ENCODE measurements around the gene LIG4. TPM values are rescaled to one million over a fixed set of nuclear protein-coding genes. Genes with fewer than 3 reads are reported as not detected.

The LIG4 gene
- total RNA-seq, 4 donors from 2014 or later, result 2.0 to 11.0 (median 7.2) TPM

DNA sequence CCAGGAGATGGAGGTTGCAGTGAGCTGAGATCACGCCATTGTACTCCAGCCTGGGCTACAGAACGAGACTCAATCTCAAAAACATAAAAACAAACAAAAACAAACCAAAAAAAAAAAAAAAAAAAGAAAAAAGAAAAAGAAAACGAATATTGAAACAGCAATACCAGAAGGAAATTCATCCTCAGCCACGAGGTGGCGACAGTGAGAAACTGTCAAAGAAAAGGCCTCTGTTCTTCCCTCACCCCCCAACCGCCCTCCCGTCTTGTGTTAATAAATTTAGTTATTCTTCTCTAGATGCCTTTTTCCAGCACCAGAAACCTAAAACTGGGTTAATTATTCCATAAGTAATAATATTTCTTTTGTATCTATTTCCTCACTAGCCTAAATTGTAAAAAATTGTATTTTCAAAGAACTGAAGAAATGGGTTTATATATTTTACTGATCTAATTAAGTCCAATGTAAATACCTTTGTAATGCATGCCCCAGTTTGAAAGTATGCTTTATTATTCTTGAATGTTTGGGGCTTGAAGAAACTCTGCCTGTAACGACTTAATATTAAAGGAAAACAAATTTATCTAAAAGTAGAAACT is 38.6 kb downstream of the LIG4 start:
- DNase-seq, result no peak
- Histone ChIP-seq H3K36me3 (no peaks in the 10 kb centered on the region), H3K27ac (no peak overlapping the region), H3K9me3 (no peaks in the 10 kb centered on the region), H3K4me3 (no peak overlapping the region), H3K4me1 (no peaks in the 10 kb centered on the region), H3K27me3 (no peaks in the 10 kb centered on the region)
- intact Hi-C loops (cut with DNase I; ENCODE audit: low total_unique reads), result no loop called here
- TF ChIP-seq, protein P1, sequence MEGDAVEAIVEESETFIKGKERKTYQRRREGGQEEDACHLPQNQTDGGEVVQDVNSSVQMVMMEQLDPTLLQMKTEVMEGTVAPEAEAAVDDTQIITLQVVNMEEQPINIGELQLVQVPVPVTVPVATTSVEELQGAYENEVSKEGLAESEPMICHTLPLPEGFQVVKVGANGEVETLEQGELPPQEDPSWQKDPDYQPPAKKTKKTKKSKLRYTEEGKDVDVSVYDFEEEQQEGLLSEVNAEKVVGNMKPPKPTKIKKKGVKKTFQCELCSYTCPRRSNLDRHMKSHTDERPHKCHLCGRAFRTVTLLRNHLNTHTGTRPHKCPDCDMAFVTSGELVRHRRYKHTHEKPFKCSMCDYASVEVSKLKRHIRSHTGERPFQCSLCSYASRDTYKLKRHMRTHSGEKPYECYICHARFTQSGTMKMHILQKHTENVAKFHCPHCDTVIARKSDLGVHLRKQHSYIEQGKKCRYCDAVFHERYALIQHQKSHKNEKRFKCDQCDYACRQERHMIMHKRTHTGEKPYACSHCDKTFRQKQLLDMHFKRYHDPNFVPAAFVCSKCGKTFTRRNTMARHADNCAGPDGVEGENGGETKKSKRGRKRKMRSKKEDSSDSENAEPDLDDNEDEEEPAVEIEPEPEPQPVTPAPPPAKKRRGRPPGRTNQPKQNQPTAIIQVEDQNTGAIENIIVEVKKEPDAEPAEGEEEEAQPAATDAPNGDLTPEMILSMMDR (IDR thresholded peaks at IDR 0.05), result no peak
- no peak for TF ChIP-seq POLR2A (IDR thresholded peaks at IDR 0.05)

DNA sequence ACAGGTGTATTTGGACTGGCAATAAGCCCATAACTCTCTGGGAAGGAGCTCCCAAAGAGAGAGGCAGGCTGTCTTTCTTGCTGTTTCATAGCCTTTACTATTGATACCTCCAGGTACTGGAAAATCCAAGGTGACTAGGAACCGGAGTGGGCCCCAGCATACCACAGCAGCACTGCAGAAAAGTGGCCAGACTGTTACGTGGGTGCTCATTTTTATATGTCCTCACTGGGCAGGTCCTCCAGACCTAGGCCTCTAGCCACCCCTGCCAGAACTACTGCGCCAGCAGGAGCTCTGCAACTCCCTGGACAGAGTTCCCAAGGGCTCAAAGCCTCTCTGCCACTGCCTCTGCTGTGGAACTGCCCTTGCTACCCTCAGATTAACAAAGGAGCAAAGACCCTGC is 46.4 kb downstream of the LIG4 start:
- no peak overlapping the region for H3K27ac ChIP-seq
- H3K36me3 ChIP-seq, result no peaks in the 10 kb centered on the region
- no peaks in the 10 kb centered on the region for H3K27me3 ChIP-seq
- no peaks in the 10 kb centered on the region for H3K4me1 ChIP-seq
- no peak overlapping the region for H3K4me3 ChIP-seq
- DNase-seq, result no peak
- TF ChIP-seq, protein P1 (IDR thresholded peaks at IDR 0.05), result no peak
- TF ChIP-seq POLR2A (IDR thresholded peaks at IDR 0.05), result no peak
- H3K9me3 ChIP-seq, result no peaks in the 10 kb centered on the region
- intact Hi-C loops (cut with DNase I; ENCODE audit: low total_unique reads), result no loop called here

- Histone ChIP-seq H3K9me3 (no peaks in the 10 kb centered on the region), H3K4me3 (no peak overlapping the region), H3K27ac (no peak overlapping the region), H3K4me1 (no peaks in the 10 kb centered on the region), H3K36me3 (no peaks in the 10 kb centered on the region), H3K27me3 (no peaks in the 10 kb centered on the region)
- TF ChIP-seq, protein P1 (IDR thresholded peaks at IDR 0.05), result no peak
- no peak for TF ChIP-seq POLR2A (IDR thresholded peaks at IDR 0.05)
- no peak for DNase-seq
- intact Hi-C loops (cut with DNase I; ENCODE audit: low total_unique reads), result no loop called here
These were observed 49.3 kb downstream of the LIG4 start for GRCh38 chr13:108166078-108166477.

DNA sequence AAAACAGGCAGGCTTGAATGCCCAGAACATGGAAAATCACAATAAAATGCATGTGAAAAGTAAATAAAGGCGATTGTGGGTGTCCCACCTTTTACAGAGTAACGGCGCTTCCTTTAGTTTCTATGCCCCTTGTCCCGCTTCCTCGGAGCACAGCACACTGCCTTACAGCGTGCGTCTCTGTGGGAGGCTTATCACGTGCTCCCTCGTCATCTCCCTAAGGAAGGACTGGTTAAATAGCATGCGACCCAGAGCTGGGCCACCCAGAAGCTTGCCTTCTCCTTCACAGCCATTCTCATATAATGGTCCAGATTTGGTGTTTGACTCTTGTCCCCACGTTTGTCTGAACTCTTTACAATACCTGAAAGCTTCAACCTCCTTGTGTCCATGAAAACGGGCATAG is 56.6 kb downstream of the LIG4 start:
- DNase-seq, result no peak
- intact Hi-C loops (cut with DNase I; ENCODE audit: low total_unique reads), result no loop called here
- TF ChIP-seq, protein P1 (IDR thresholded peaks at IDR 0.05), result no peak
- no peak for TF ChIP-seq POLR2A (IDR thresholded peaks at IDR 0.05)
- H3K27ac ChIP-seq, result no peak overlapping the region
- no peaks in the 10 kb centered on the region for H3K36me3 ChIP-seq
- H3K4me1 ChIP-seq, result no peaks in the 10 kb centered on the region
- H3K4me3 ChIP-seq, result no peak overlapping the region
- no peaks in the 10 kb centered on the region for H3K9me3 ChIP-seq
- H3K27me3 ChIP-seq, result no peaks in the 10 kb centered on the region

Other genes starting within 250 kb of the LIG4 start
- gene ABHD13, start 2.9 kb upstream of the LIG4 start, total RNA-seq, result 10 to 100 TPM in 3 of 4 donors, 1 to 10 TPM in 1; 8.7 to 30.0 (median 18.1) TPM
- 1 to 10 TPM in 2 of 4 donors, under 1 TPM in 1, not detected in 1; 0.29 to 3.7 (median 2.1) TPM for gene TNFSF13B, start 54.2 kb upstream of the LIG4 start, total RNA-seq